B cell (primary cell): Measurements from ENCODE around the gene FOXM1. TPM values are rescaled to one million over a fixed set of nuclear protein-coding genes. Genes with fewer than 3 reads are reported as not detected.

Source experiments
- ATAC-seq: fragments of 200-7000 bp; cut with Tn5 transposase; one replicate; pipeline ENCODE4 v1.10.0; 2021; ENCODE audit warnings: low read depth, mild to moderate bottlenecking, moderate number of reproducible peaks, moderate library complexity
- CTCF ChIA-PET: fragments of 350-600 bp; sonication (Branson Sonifier 250); formaldehyde crosslinking; loops from one replicate; lab custom pipeline; 2021; ENCODE audit warnings: antibody characterized with exemption, inconsistent platforms; lab: Charles Lee
- POLR2A ChIA-PET: fragments of 350-600 bp; sonication (Branson Sonifier 250); formaldehyde crosslinking; loops from one replicate; lab custom pipeline; 2021; ENCODE audit warnings: antibody characterized with exemption; lab: Charles Lee
- DNase-seq: peaks from one replicate; pipeline ENCODE4 v3.0.0; 2013
- H2AFZ ChIP-seq: 2 replicates; pipeline ENCODE4 v1.6.1; 2012; ENCODE audit warnings: mild to moderate bottlenecking, low read depth, low read length; ENCODE audit not compliant: insufficient read depth, poor library complexity, severe bottlenecking
- H3K27ac ChIP-seq, 2 donors: 1 replicate in 1 of 2; 2 replicates in 1 of 2; pipeline ENCODE4 v1.5.1; 2012 to 2013; ENCODE audit warnings: low read length in 2 of 2, mild to moderate bottlenecking in 2 of 2, moderate library complexity in 1 of 2
- H3K27me3 ChIP-seq, 4 experiments: fragments of 200-600 bp in 1 of 4; sonication (generic) in 1 of 4; replicated peaks in 1 of 4; 1 replicate in 2 of 4; 2 replicates in 2 of 4; pipeline versions ENCODE4 v1.6.1 to v1.7.0; 2013 to 2016; ENCODE audit warnings: low read length in 3 of 4, mild to moderate bottlenecking in 2 of 4, mixed read lengths in 1 of 4, moderate library complexity in 1 of 4; ENCODE audit not compliant: insufficient read depth in 4 of 4, control insufficient read depth in 3 of 4; ENCODE audit errors: control extremely low read depth in 1 of 4
- H3K36me3 ChIP-seq, 2 experiments: replicated peaks in 1 of 2; 1 replicate in 1 of 2; 2 replicates in 1 of 2; pipeline versions ENCODE4 v1.6.1 to v1.7.1; 2013; ENCODE audit warnings: low read length in 1 of 2; ENCODE audit not compliant: insufficient read depth in 2 of 2, control insufficient read depth in 1 of 2; ENCODE audit errors: control extremely low read depth in 1 of 2, extremely low read depth in 1 of 2
- H3K4me1 ChIP-seq, 2 donors: fragments of 200-600 bp in 1 of 2; sonication (generic) in 1 of 2; 1 replicate in 1 of 2; 2 replicates in 1 of 2; pipeline versions ENCODE4 v1.5.1 to v1.6.1; 2013 to 2017; ENCODE audit warnings: low read length in 2 of 2; ENCODE audit not compliant: control insufficient read depth in 2 of 2, insufficient read depth in 2 of 2
- H3K4me2 ChIP-seq: replicated peaks from 2 replicates; pipeline ENCODE3; 2012; ENCODE audit warnings: mild to moderate bottlenecking, low read depth, low read length; ENCODE audit not compliant: poor library complexity, severe bottlenecking
- H3K4me3 ChIP-seq, 5 experiments: fragments of 200-600 bp in 1 of 5; sonication (generic) in 1 of 5; 1 replicate in 3 of 5; 2 replicates in 2 of 5; pipeline versions ENCODE4 v1.5.1 to v1.7.0; 2011 to 2016; ENCODE audit warnings: low read length in 4 of 5, mild to moderate bottlenecking in 4 of 5, low read depth in 2 of 5, control low read depth in 1 of 5, moderate library complexity in 1 of 5; ENCODE audit not compliant: insufficient read depth in 1 of 5; ENCODE audit errors: control extremely low read depth in 1 of 5, extremely low read depth in 1 of 5
- H3K79me2 ChIP-seq: fragments of 200-600 bp; sonication (generic); one replicate; pipeline ENCODE4 v1.6.0; 2016; ENCODE audit warnings: low read length; ENCODE audit not compliant: control insufficient read depth, insufficient read depth
- H3K9ac ChIP-seq: fragments of 200-600 bp; sonication (generic); 2 replicates; pipeline ENCODE4 v1.6.1; 2017; ENCODE audit warnings: mild to moderate bottlenecking, low read length, moderate library complexity
- H3K9me3 ChIP-seq, 3 donors: one replicate each; pipeline versions ENCODE4 v1.6.1 to v1.7.1; 2013; ENCODE audit warnings: low read length in 2 of 3; ENCODE audit not compliant: control insufficient read depth in 2 of 3, insufficient read depth in 1 of 3; ENCODE audit errors: control extremely low read depth in 1 of 3
- H4K20me1 ChIP-seq: 2 replicates; pipeline ENCODE4 v1.6.0; 2012; ENCODE audit warnings: mild to moderate bottlenecking, low read length; ENCODE audit not compliant: insufficient read depth, control insufficient read depth, poor library complexity, severe bottlenecking
- H3K27ac Mint-ChIP-seq: one replicate; pipeline ENCODE4 v1.8.0; 2021; ENCODE audit warnings: mixed read lengths
- H3K27me3 Mint-ChIP-seq: one replicate; pipeline ENCODE4 v1.8.0; 2021; ENCODE audit warnings: mixed read lengths
- H3K4me1 Mint-ChIP-seq: one replicate; pipeline ENCODE4 v1.8.0; 2021; ENCODE audit warnings: mixed read lengths
- H3K4me3 Mint-ChIP-seq: one replicate; pipeline ENCODE4 v1.8.0; 2021; ENCODE audit warnings: mixed read lengths
- H3K9me3 Mint-ChIP-seq: one replicate; pipeline ENCODE4 v1.8.0; 2022; ENCODE audit warnings: mixed read lengths; ENCODE audit not compliant: insufficient read depth
- EZH2 ChIP-seq: IDR thresholded peaks from 2 replicates; pipeline ENCODE4 v1.6.1; 2012; ENCODE audit warnings: borderline replicate concordance, low read depth, mild to moderate bottlenecking, moderate library complexity, low read length; ENCODE audit not compliant: insufficient read depth, poor library complexity, severe bottlenecking
- WGBS: methylation state at CpG from one replicate; pipeline ENCODE4 v1.1.5; 2013; ENCODE audit warnings: missing lambda C conversion rate; ENCODE audit not compliant: insufficient coverage; 5-methylcytosine and 5-hydroxymethylcytosine counted together
- intact Hi-C: fragments of 100-400 bp; cut with micrococcal nuclease; formaldehyde crosslinking; loops from one replicate; pipeline ENCODE4 v1.10.0; 2022
- polyA plus RNA-seq: library from polyadenylated mRNA; depleted of rRNA; stranded (reverse); fragments of >200 nt; gene quantifications from 2 replicates; pipeline ENCODE4 v1.2.3, GENCODE V29; 2012
- total RNA-seq, 2 donors: library from RNA; stranded (reverse); fragments of 120-200 nt in 1 of 2; gene quantifications; 1 replicate in 1 of 2; 2 replicates in 1 of 2; pipeline versions ENCODE4 v1.2.3 to v1.2.4, GENCODE V29; 2013 to 2022
- TF ChIP-seq, protein P1 (sequence below): fragments of 200-600 bp; IDR thresholded peaks from one replicate; pipeline ENCODE4 v1.8.0; 2022; ENCODE audit warnings: antibody characterized with exemption, mild to moderate bottlenecking

The FOXM1 gene
- total and polyA plus RNA-seq, 2 donors (not counting 1 experiment from before 2014, with no cell fraction given) = 0.67 to 0.84 TPM

DNA sequence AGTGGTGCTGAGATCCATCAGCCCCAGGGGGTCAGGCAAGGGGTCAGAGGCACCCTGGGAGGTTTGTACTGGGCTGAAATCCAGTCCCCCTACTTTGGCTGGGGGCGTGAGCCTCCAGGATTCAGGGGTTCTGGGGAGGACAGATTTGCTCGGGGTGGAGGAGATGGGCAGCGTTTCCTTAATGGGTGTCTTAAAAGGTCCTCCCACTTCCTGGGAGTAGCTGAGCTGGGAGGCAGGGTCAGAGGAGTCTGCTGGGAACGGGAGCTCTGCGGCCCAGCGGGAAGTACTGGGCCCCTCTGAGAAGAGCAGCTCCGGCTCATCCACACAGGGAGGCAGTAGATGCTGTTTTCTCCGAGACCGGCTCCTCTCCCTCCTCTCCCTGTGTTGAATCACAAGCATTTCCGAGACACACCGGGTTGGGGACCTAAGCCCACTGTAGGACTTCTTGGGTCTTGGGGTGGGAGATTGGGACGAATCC, 18.0 kb downstream of the FOXM1 start:
- H3K9me3 ChIP-seq = no peaks in the 10 kb centered on the region
- no peak overlapping the region for H3K27ac Mint-ChIP-seq
- no peaks in the 10 kb centered on the region for H3K79me2 ChIP-seq
- no peak overlapping the region for H3K27ac ChIP-seq
- H3K27me3 Mint-ChIP-seq = no peaks in the 10 kb centered on the region
- no peaks in the 10 kb centered on the region for H3K4me1 ChIP-seq
- TF ChIP-seq, protein P1, sequence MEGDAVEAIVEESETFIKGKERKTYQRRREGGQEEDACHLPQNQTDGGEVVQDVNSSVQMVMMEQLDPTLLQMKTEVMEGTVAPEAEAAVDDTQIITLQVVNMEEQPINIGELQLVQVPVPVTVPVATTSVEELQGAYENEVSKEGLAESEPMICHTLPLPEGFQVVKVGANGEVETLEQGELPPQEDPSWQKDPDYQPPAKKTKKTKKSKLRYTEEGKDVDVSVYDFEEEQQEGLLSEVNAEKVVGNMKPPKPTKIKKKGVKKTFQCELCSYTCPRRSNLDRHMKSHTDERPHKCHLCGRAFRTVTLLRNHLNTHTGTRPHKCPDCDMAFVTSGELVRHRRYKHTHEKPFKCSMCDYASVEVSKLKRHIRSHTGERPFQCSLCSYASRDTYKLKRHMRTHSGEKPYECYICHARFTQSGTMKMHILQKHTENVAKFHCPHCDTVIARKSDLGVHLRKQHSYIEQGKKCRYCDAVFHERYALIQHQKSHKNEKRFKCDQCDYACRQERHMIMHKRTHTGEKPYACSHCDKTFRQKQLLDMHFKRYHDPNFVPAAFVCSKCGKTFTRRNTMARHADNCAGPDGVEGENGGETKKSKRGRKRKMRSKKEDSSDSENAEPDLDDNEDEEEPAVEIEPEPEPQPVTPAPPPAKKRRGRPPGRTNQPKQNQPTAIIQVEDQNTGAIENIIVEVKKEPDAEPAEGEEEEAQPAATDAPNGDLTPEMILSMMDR = no peak
- no peak for TF ChIP-seq EZH2
- no peaks in the 10 kb centered on the region for H3K9me3 Mint-ChIP-seq
- no peak overlapping the region for H3K4me2 ChIP-seq
- peaks cover 0 to 10% of the 10 kb centered on the region in 2 experiments for H3K36me3 ChIP-seq
- H3K4me3 ChIP-seq = no peak overlapping the region
- H2AFZ ChIP-seq = no peak overlapping the region
- WGBS = 97% methylated on average over 9 of the region's 12 CpGs
- ATAC-seq (no peak), DNase-seq (no peak)
- intact Hi-C loops = loop anchor here (10.0 kb wide), 1 partner anchor 176 kb away; no protein-coding TSS in a partner anchor
- no peak overlapping the region for H3K4me3 Mint-ChIP-seq
- no peaks in the 10 kb centered on the region for H3K27me3 ChIP-seq
- POLR2A ChIA-PET = no interaction called here
- H3K9ac ChIP-seq = no peak overlapping the region
- CTCF ChIA-PET = no interaction called here
- H4K20me1 ChIP-seq = no peaks in the 10 kb centered on the region
- no peaks in the 10 kb centered on the region for H3K4me1 Mint-ChIP-seq

DNA sequence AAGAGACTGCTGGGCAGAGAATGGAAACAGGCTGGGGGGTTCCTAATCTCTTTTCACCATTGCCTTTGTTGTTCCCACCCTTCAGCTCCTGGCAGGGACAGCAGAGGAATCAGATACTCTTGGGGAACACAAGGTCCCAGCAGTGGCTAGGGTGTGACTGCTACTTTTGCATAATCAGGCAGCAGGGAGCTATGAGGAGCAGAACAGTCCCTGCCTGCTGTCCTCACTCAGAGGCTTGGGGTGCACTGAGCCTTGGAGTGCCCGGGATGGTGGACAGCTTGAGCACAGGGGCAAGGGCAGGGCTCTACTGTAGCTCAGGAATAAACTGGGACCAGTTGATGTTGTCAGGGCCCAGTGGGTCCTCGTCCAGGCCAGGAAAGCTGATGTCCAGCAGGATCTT, 18.6 kb downstream of the FOXM1 start:
- intact Hi-C loops = loop anchor here (10.0 kb wide), 1 partner anchor 176 kb away; no protein-coding TSS in a partner anchor
- ChIA-PET POLR2A (no interaction called here), CTCF (no interaction called here)

More for the DNA sequence above, 18.6 kb downstream of the FOXM1 start:
- Mint-ChIP-seq H3K27ac (no peak overlapping the region), H3K27me3 (no peaks in the 10 kb centered on the region), H3K4me1 (no peaks in the 10 kb centered on the region), H3K9me3 (no peaks in the 10 kb centered on the region), H3K4me3 (no peak overlapping the region)
- no peak for ATAC-seq
- Histone ChIP-seq H4K20me1 (no peaks in the 10 kb centered on the region), H3K4me1 (no peaks in the 10 kb centered on the region), H3K27me3 (no peaks in the 10 kb centered on the region), H3K4me2 (no peak overlapping the region), H3K9ac (no peak overlapping the region), H3K9me3 (no peaks in the 10 kb centered on the region), H3K27ac (no peak overlapping the region), H2AFZ (no peak overlapping the region), H3K36me3 (peaks cover 0 to 10% of the 10 kb centered on the region in 2 experiments), H3K4me3 (no peak overlapping the region), H3K79me2 (no peaks in the 10 kb centered on the region)
- 100% methylated on average over 2 of the region's 2 CpGs for WGBS
- no peak for DNase-seq
- TF ChIP-seq EZH2 = no peak
- TF ChIP-seq, protein P1 = no peak
